Peyer's patch (tissue), 4 donors: Measurements from ENCODE around the gene SULF2. TPM values are rescaled to one million over a fixed set of nuclear protein-coding genes. Genes with fewer than 3 reads are reported as not detected.

Experiments
- DNase-seq, 3 donors: peaks; one replicate each; pipeline ENCODE4 v3.0.0-alpha.2; 2017 to 2019
- H3K27ac ChIP-seq, 4 donors: fragments of 200-600 bp; sonication (generic); one replicate each; pipeline ENCODE4 v1.5.1; 2016 to 2019
- H3K27me3 ChIP-seq, 2 donors: fragments of 200-600 bp; sonication (generic); one replicate each; pipeline ENCODE4 v1.5.1; 2019
- H3K36me3 ChIP-seq, 3 donors: fragments of 200-600 bp; sonication (generic); one replicate each; pipeline ENCODE4 v1.5.1; 2016 to 2019
- H3K4me1 ChIP-seq, 4 donors: fragments of 200-600 bp; sonication (generic); one replicate each; pipeline ENCODE4 v1.5.1; 2016 to 2019
- H3K4me3 ChIP-seq, 4 donors: fragments of 200-600 bp; sonication (generic); 1 replicate in 3 of 4; 2 replicates in 1 of 4; pipeline ENCODE4 v1.5.1; 2016 to 2019; ENCODE audit warnings: mild to moderate bottlenecking in 1 of 4
- H3K9me3 ChIP-seq, 4 donors: fragments of 200-600 bp; sonication (generic); one replicate each; pipeline ENCODE4 v1.5.1; 2016 to 2019; ENCODE audit warnings: mild to moderate bottlenecking in 1 of 4
- POLR2A ChIP-seq, 2 donors: fragments of 450-650 bp; IDR thresholded peaks; one replicate each; pipeline ENCODE4 v1.5.1; 2017; ENCODE audit warnings: antibody characterized with exemption in 2 of 2, mild to moderate bottlenecking in 2 of 2, moderate library complexity in 2 of 2
- total RNA-seq, 4 donors: library from RNA; depleted of rRNA; stranded (reverse); fragments of >200 nt; gene quantifications; one replicate each; pipeline ENCODE4 v1.1.0, GENCODE V29; 2016
- TF ChIP-seq, protein P1 (sequence below), 6 experiments: fragments of 450-650 bp in 4 of 6; fragments of 200-600 bp in 2 of 6; sonication (generic) in 1 of 6; IDR thresholded peaks; one replicate each; pipeline ENCODE4 v1.5.1; 2017 to 2019; ENCODE audit warnings: antibody characterized with exemption in 6 of 6, mild to moderate bottlenecking in 3 of 6, moderate library complexity in 1 of 6

The SULF2 gene
- total RNA-seq, 4 donors from 2014 or later = 32.4 to 168 (median 52.5) TPM

DNA sequence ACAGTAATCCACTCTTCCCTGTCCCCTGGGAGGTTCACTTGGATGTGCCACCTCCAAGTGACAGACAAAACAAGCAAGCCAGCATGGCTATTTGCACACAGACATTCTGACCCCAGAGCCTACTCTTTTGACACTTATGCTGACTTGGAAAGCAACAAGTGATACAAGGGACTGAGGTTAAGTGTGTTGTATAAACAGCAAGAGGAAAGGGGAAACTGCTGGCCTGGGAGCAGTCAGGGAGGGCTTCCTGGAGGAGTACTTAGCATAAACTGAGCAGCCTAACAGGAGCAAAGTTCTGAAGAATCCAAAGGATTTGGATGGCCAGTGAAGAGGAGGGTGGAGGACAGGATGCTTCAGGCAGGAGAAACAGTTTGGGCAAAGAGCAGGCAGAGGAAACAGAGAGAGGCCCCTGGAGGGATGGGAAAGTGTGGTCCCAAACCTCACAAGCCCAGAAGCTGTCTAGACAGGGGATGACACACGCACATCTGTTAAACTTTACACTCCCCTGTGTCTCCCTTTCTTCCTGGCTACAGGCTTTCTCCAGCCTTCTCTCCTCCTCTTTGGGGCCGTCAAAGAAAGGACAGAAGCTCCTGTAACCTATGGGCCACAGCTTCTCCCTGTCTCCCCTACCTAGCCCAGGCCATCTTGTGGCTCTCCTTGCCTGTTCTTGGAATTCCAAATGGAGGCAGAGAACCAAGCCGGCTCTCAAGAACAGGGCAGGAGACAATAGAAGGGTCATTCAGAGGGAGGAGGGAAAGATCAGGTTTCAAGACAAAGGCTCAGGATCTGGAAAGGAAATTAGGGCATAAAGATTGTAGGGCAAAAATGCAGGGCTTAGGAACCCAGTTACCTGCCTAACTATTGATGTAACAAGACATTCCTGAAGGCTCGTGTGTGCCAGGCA, 19.3 kb downstream of the SULF2 start:
- DNase-seq = no peak

DNA sequence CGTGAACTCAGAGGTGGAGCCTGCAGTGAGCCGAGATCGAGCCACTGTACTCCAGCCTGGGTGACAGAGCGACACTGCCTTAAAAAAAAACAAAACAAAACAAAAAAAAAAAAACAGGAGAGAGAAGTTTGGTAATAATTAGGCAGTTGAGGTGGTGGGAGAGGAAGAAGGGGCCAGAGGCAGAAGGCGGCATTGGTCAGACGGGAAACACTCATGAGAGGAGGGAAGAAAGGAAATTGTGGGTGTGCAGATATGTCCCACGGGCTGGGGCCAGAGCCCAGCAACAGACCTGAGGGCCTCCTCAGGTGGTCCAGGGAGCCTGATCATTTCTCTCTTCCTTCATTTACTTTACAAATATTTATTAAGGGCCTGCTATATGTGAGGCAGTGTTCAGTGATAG, 20.0 kb downstream of the SULF2 start:
- Histone ChIP-seq H3K36me3 (no peaks in the 10 kb centered on the region), H3K27ac (no peak overlapping the region), H3K27me3 (no peaks in the 10 kb centered on the region), H3K4me3 (no peak overlapping the region), H3K4me1 (peaks cover 0 to 10% (median 0%) of the 10 kb centered on the region in 4 donors), H3K9me3 (no peaks in the 10 kb centered on the region)
- DNase-seq = no peak
- TF ChIP-seq POLR2A (IDR thresholded peaks at IDR 0.05) = no peak
- TF ChIP-seq, protein P1, sequence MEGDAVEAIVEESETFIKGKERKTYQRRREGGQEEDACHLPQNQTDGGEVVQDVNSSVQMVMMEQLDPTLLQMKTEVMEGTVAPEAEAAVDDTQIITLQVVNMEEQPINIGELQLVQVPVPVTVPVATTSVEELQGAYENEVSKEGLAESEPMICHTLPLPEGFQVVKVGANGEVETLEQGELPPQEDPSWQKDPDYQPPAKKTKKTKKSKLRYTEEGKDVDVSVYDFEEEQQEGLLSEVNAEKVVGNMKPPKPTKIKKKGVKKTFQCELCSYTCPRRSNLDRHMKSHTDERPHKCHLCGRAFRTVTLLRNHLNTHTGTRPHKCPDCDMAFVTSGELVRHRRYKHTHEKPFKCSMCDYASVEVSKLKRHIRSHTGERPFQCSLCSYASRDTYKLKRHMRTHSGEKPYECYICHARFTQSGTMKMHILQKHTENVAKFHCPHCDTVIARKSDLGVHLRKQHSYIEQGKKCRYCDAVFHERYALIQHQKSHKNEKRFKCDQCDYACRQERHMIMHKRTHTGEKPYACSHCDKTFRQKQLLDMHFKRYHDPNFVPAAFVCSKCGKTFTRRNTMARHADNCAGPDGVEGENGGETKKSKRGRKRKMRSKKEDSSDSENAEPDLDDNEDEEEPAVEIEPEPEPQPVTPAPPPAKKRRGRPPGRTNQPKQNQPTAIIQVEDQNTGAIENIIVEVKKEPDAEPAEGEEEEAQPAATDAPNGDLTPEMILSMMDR (IDR thresholded peaks at IDR 0.05) = no peak

More for the DNA sequence above, 19.3 kb downstream of the SULF2 start:
- Histone ChIP-seq H3K4me1 (peaks cover 0 to 10% (median 0%) of the 10 kb centered on the region in 4 donors), H3K27ac (no peak overlapping the region), H3K9me3 (no peaks in the 10 kb centered on the region), H3K4me3 (no peak overlapping the region), H3K27me3 (no peaks in the 10 kb centered on the region), H3K36me3 (no peaks in the 10 kb centered on the region)
- TF ChIP-seq, protein P1 (IDR thresholded peaks at IDR 0.05) = no peak
- TF ChIP-seq POLR2A (IDR thresholded peaks at IDR 0.05) = no peak

DNA sequence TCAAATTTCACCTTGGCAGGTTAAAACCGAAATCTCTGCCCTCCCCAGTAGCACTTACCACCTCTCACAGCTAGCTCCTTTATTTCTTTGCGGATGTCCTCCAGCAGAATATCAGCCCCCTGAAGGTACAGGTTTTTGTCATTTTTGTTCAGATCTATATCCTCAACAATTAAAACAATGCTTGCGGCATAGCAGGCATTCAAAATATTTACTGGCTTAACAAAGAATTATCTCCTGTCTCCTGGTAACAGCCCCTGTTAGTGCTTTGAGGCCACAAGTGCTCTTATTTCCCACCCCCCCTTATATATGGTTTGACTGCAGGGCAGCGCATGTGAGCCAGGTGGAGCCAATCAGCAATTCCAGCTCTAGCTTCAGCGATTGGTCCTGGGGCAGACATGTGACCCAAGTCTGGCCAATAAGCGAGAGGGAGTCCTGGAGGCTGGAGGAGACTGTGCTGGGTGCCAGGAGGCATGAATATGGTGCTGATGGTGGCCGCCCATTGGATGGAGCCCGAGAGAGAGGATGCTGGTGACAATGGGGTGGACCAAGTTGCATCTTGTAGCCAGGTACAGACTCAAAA, 21.0 kb downstream of the SULF2 start:
- Histone ChIP-seq H3K27ac (no peak overlapping the region), H3K4me1 (peaks cover 0 to 10% (median 0%) of the 10 kb centered on the region in 4 donors)
- TF ChIP-seq, protein P1 (IDR thresholded peaks at IDR 0.05) = no peak
- no peak for TF ChIP-seq POLR2A (IDR thresholded peaks at IDR 0.05)

DNA sequence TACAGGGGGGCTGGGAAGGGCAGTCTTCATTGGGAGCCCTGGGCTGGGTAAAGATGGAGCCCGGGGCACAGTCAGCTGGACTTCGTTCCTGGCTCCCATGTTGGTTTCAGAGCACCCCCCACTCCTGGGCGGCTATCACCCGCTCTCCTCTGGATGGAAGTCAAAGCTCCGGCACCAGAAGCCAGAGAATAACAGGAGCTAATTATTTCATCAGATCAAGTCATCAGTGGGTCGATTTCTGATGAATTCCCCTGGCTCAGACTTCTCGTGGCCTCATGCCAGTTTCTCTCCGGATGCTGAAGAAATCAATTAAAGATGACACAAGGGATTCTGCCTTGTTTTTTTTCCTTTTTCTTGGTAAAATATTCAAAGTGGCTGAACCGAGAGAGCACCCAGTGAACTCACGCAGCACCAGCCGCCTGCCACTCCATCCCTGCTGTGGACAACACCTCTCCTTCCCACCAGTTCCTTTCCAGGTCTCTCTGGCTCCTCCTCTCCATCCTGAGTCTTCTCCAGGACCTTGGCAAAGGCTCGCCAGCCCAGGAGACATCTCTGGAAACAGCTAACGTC, 22.5 kb downstream of the SULF2 start:
- Histone ChIP-seq H3K36me3 (no peaks in the 10 kb centered on the region), H3K27ac (no peak overlapping the region), H3K4me3 (no peak overlapping the region), H3K9me3 (no peaks in the 10 kb centered on the region), H3K4me1 (no peaks in the 10 kb centered on the region), H3K27me3 (no peaks in the 10 kb centered on the region)
- no peak for DNase-seq
- TF ChIP-seq, protein P1 (IDR thresholded peaks at IDR 0.05) = no peak
- no peak for TF ChIP-seq POLR2A (IDR thresholded peaks at IDR 0.05)

More for the DNA sequence above, 21.0 kb downstream of the SULF2 start:
- no peaks in the 10 kb centered on the region for H3K27me3 ChIP-seq
- H3K4me3 ChIP-seq = no peak overlapping the region
- DNase-seq = no peak
- H3K36me3 ChIP-seq = no peaks in the 10 kb centered on the region
- no peaks in the 10 kb centered on the region for H3K9me3 ChIP-seq

DNA sequence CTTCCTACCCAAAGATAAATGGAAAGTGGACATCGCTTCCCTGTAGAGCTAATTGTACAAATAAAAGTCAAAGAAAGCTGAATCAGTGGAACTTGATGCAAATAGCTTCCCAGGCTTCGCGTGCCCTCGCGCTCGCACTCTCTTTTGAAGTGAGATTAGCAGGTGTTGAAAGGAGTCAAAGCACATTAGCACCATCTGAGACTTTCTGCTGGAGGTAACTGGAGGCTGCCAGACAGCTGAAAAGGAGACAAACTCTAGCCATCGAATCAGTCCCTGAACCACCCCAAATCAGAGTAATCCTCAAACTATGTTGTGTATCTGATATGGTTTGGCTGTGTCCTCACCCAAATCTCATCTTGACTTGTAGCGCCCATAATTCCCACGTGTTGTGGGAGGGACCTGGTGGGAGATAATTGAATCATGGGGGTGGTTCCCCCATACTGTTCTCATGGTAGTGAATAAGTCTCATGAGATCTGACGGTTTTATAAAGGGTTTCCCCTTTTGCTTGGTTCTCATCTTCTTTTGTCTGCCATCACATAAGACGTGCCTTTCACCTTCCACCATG, 23.7 kb downstream of the SULF2 start:
- TF ChIP-seq POLR2A (IDR thresholded peaks at IDR 0.05) = no peak
- TF ChIP-seq, protein P1 (IDR thresholded peaks at IDR 0.05) = no peak
- H3K4me3 ChIP-seq = no peak overlapping the region
- no peaks in the 10 kb centered on the region for H3K27me3 ChIP-seq
- no peak overlapping the region for H3K27ac ChIP-seq
- no peak for DNase-seq
- peaks cover 0 to 5% (median 0%) of the 10 kb centered on the region in 3 donors for H3K36me3 ChIP-seq
- no peaks in the 10 kb centered on the region for H3K4me1 ChIP-seq
- no peaks in the 10 kb centered on the region for H3K9me3 ChIP-seq
